Lower leg skin (tissue), 4 donors: ENCODE results near the gene AFMID. TPM values are rescaled to one million over a fixed set of nuclear protein-coding genes. Genes with fewer than 3 reads are reported as not detected.
"Not testable (repeated sequence)": the region's sequence is repeated elsewhere in the genome, so short reads cannot be mapped to it uniquely, and the experiment has no call there.

Source experiments
- DNase-seq, 2 donors: peaks; one replicate each; pipeline ENCODE4 v3.0.0-alpha.2; 2019; ENCODE audit warnings: low spot score in 2 of 2
- H3K4me3 ChIP-seq: fragments of 200-600 bp; sonication (generic); 2 replicates; pipeline ENCODE4 v1.5.1; 2017; ENCODE audit warnings: mild to moderate bottlenecking, low read depth; ENCODE audit not compliant: poor library complexity, severe bottlenecking
- CTCF ChIP-seq, 3 donors: fragments of 450-650 bp; IDR thresholded peaks; one replicate each; pipeline ENCODE4 v1.5.1; 2016; ENCODE audit warnings: antibody characterized with exemption in 3 of 3, mild to moderate bottlenecking in 3 of 3, moderate library complexity in 2 of 3
- POLR2A ChIP-seq, 2 donors: fragments of 450-650 bp; IDR thresholded peaks; one replicate each; pipeline ENCODE4 v1.6.1; 2016 to 2017; ENCODE audit warnings: antibody characterized with exemption in 2 of 2, mild to moderate bottlenecking in 1 of 2, moderate library complexity in 1 of 2
- WGBS, 2 donors: methylation state at CpG; one replicate each; pipeline ENCODE4 v1.1.5; 2018; 5-methylcytosine and 5-hydroxymethylcytosine counted together
- intact Hi-C: fragments of 100-400 bp; cut with DNase I; formaldehyde crosslinking; loops from one replicate; pipeline ENCODE4 v1.15.0; 2023; ENCODE audit warnings: low total_unique reads
- total RNA-seq, 4 donors: library from RNA; depleted of rRNA; stranded (reverse); fragments of >200 nt; gene quantifications; one replicate each; pipeline ENCODE4 v1.1.0, GENCODE V29; 2016

AFMID gene
- total RNA-seq, 4 donors from 2014 or later, result 41.4 to 77.7 (median 59.7) TPM

- intact Hi-C loops, result no loop called here
- H3K4me3 ChIP-seq, result no peak overlapping the region
- 15 to 26% methylated on average over 26 to 46 of the region's 55 CpGs for WGBS, 2 donors
- TF ChIP-seq POLR2A (IDR thresholded peaks at IDR 0.05) (no peak), CTCF (IDR thresholded peaks at IDR 0.05) (no peak)
- no peak for DNase-seq
Observed at GRCh38 chr17:78231991-78232858, 45.1 kb downstream of the AFMID start.

GRCh38 chr17:78232859-78233173, 45.7 kb downstream of the AFMID start:
- 90 to 100% methylated on average over 2 of the region's 2 CpGs for WGBS, 2 donors
- intact Hi-C loops, result no loop called here
- no peak for DNase-seq
- no peak overlapping the region for H3K4me3 ChIP-seq
- no peak for TF ChIP-seq CTCF (IDR thresholded peaks at IDR 0.05)
- no peak for TF ChIP-seq POLR2A (IDR thresholded peaks at IDR 0.05)

GRCh38 chr17:78233678-78234077, 46.5 kb downstream of the AFMID start:
- intact Hi-C loops, result no loop called here
- H3K4me3 ChIP-seq, result no peak overlapping the region
- TF ChIP-seq CTCF (IDR thresholded peaks at IDR 0.05), result no peak
- no peak for TF ChIP-seq POLR2A (IDR thresholded peaks at IDR 0.05)
- DNase-seq, result no peak
- WGBS, 2 donors, result 91 to 94% methylated on average over 10 of the region's 10 CpGs

GRCh38 chr17:78234261-78234865, 47.2 kb downstream of the AFMID start:
- intact Hi-C loops, result no loop called here
- no peak overlapping the region for H3K4me3 ChIP-seq
- no peak for TF ChIP-seq POLR2A (IDR thresholded peaks at IDR 0.05)
- no peak for TF ChIP-seq CTCF (IDR thresholded peaks at IDR 0.05)
- whole genome bisulfite sequencing, 2 donors, result 82% methylated on average over 16 to 17 of the region's 17 CpGs
- DNase-seq, result no peak

GRCh38 chr17:78235022-78235421, 47.9 kb downstream of the AFMID start:
- H3K4me3 ChIP-seq, DNase-seq, intact Hi-C loops: not testable (repeated sequence)
- 69 to 76% methylated on average over 6 of the region's 6 CpGs for WGBS, 2 donors

GRCh38 chr17:78235885-78236284, 48.7 kb downstream of the AFMID start:
- no peak overlapping the region for H3K4me3 ChIP-seq
- TF ChIP-seq CTCF (IDR thresholded peaks at IDR 0.05) (no peak), POLR2A (IDR thresholded peaks at IDR 0.05) (no peak)
- no peak for DNase-seq
- intact Hi-C loops, result no loop called here
- WGBS, 2 donors, result 85 to 100% methylated on average over 7 to 8 of the region's 8 CpGs
